Measurements from ENCODE around the gene LTBP2.

DNA sequence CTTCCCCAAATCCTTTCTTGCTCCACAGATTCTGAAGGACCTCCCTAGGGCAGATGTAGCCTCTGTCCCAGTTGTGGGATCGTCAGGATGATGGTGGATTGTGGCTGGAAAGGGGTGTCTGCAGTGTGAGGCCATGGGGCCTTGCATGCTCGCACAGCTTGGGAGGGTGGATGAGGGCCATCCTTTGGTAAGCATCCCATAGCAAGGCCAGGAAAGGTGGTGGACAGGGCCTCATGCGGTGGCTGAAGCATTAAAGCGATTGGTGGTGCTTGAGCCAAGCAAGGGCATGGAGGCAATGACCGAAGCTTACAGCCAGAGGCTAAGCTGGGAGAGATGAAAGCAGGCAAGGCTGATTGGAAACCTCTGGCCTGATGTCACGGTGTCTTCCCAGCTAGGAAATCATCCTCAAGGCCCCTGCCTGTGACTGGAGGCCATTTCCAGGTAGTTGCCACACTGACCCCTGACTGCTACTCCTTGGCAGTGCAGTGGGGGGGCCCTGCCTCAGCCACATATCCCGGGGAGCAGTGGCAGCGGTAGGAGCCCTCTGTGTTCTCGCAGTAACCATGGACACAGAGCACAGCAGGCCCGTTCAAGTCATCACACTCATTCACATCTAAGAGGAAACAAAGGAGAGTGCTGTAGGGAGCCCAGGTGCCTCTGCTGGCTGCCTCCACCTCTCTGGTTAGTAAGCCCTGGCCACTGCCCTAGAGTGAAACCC, 111.5 kb downstream of the LTBP2 start:
- TF ChIP-seq, protein P1, sequence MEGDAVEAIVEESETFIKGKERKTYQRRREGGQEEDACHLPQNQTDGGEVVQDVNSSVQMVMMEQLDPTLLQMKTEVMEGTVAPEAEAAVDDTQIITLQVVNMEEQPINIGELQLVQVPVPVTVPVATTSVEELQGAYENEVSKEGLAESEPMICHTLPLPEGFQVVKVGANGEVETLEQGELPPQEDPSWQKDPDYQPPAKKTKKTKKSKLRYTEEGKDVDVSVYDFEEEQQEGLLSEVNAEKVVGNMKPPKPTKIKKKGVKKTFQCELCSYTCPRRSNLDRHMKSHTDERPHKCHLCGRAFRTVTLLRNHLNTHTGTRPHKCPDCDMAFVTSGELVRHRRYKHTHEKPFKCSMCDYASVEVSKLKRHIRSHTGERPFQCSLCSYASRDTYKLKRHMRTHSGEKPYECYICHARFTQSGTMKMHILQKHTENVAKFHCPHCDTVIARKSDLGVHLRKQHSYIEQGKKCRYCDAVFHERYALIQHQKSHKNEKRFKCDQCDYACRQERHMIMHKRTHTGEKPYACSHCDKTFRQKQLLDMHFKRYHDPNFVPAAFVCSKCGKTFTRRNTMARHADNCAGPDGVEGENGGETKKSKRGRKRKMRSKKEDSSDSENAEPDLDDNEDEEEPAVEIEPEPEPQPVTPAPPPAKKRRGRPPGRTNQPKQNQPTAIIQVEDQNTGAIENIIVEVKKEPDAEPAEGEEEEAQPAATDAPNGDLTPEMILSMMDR (conservative IDR thresholded peaks at IDR 0.05), result no peak
- no peak for TF ChIP-seq EZH2 (IDR thresholded peaks at IDR 0.05; ENCODE audit: low read depth)

Measured in PC-9 (cell line).